ENCODE results near the gene ARF6. TPM values are rescaled to one million over a fixed set of nuclear protein-coding genes. Genes with fewer than 3 reads are reported as not detected.
"Not testable (repeated sequence)": the region's sequence is repeated elsewhere in the genome, so short reads cannot be mapped to it uniquely, and the experiment has no call there.

The ARF6 gene
- polyA plus RNA-seq, 1 of the 3 experiments (the other 2 are of a cell fraction): 45.2 TPM

DNA sequence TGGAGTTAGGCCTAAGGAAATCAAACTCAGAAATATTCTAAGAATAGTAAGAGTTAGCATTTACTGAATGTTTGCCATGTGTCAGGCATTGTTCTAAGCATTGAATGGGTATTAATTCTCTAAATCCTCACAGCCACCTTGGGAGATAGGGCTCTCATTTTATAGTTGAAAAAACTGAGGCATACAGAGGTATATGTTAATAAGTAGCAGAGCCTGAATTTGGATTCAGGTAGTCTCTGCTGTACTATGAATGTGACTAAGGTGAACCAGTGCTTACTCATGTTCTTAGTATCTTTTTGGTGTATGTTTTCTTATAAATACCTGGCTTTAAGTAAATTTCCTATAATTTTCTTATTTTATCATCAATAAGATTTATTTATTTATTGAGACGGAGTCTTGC is 8.1 kb downstream of the ARF6 start:
- H3K9me2 ChIP-seq: no peaks in the 10 kb centered on the region
- 85% methylated on average over 1 of the region's 1 CpG for WGBS (ENCODE audit: low lambda C conversion rate)
- peaks cover 11 to 30% of the 10 kb centered on the region in 2 experiments for H3K36me3 ChIP-seq (replicated peaks in 1 of 2; ENCODE audit: control insufficient read depth in 1 of 2, insufficient read depth in 2 of 2, low read length in 1 of 2)
- peaks cover 40% of the 10 kb centered on the region for H3F3A ChIP-seq (replicated peaks; ENCODE audit: insufficient read depth)
- H3K4me1 ChIP-seq (ENCODE audit: control insufficient read depth in 1 of 2, insufficient read depth in 2 of 2, low read depth in 1 of 2, low read length in 1 of 2): peaks cover under 1 to 20% of the 10 kb centered on the region in 2 experiments; a peak in 2 of 4 replicates
- no peak overlapping the region for H3K4me2 ChIP-seq
- H3K9ac ChIP-seq: no peak overlapping the region
- no peak overlapping the region for H2AFZ ChIP-seq (ENCODE audit: low read depth)
- H3K27me3 ChIP-seq (ENCODE audit: insufficient read depth): no peaks in the 10 kb centered on the region
- H3K79me2 ChIP-seq (ENCODE audit: insufficient read depth): peaks cover 61% of the 10 kb centered on the region
- H3K9me3 ChIP-seq: no peaks in the 10 kb centered on the region
- no peak for DNase-seq
- CTCF ChIA-PET: interaction anchor here (1.5 kb wide), 1 partner anchor 14 kb away, joined by 4 read pairs; no protein-coding TSS in a partner anchor
- POLR2A ChIA-PET: no interaction called here
- H3K27ac ChIP-seq (ENCODE audit: low read depth in 2 of 2, low read length in 1 of 2): no peak overlapping the region
- no peak for TF ChIP-seq FOXM1 (IDR thresholded peaks at IDR 0.05; ENCODE audit: low read depth)
- TF ChIP-seq SMC3 (IDR thresholded peaks at IDR 0.05; ENCODE audit: low read depth, low read length): no peak
- TF ChIP-seq, protein P1, sequence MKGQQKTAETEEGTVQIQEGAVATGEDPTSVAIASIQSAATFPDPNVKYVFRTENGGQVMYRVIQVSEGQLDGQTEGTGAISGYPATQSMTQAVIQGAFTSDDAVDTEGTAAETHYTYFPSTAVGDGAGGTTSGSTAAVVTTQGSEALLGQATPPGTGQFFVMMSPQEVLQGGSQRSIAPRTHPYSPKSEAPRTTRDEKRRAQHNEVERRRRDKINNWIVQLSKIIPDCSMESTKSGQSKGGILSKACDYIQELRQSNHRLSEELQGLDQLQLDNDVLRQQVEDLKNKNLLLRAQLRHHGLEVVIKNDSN (IDR thresholded peaks at IDR 0.05; ENCODE audit: borderline replicate concordance, low read depth): no peak
- TF ChIP-seq, protein P2, sequence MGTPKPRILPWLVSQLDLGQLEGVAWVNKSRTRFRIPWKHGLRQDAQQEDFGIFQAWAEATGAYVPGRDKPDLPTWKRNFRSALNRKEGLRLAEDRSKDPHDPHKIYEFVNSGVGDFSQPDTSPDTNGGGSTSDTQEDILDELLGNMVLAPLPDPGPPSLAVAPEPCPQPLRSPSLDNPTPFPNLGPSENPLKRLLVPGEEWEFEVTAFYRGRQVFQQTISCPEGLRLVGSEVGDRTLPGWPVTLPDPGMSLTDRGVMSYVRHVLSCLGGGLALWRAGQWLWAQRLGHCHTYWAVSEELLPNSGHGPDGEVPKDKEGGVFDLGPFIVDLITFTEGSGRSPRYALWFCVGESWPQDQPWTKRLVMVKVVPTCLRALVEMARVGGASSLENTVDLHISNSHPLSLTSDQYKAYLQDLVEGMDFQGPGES (IDR thresholded peaks at IDR 0.05; ENCODE audit: low read depth, low read length): no peak
- no peak for TF ChIP-seq MXI1 (IDR thresholded peaks at IDR 0.05; ENCODE audit: low read depth, low read length)
- no peak for TF ChIP-seq GATA2 (CRISPR knock-in tag; IDR thresholded peaks at IDR 0.05)
- no peak for TF ChIP-seq RCOR1 (IDR thresholded peaks at IDR 0.05; ENCODE audit: low read length)
- TF ChIP-seq TCF12 (IDR thresholded peaks at IDR 0.05): no peak
- TF ChIP-seq ELF1 (IDR thresholded peaks at IDR 0.05): no peak
- no peak for TF ChIP-seq RAD21 (IDR thresholded peaks at IDR 0.05; ENCODE audit: low read length)
- no peak for TF ChIP-seq FOXJ3 (CRISPR knock-in tag; IDR thresholded peaks at IDR 0.05)
- TF ChIP-seq SIN3A (IDR thresholded peaks at IDR 0.05; ENCODE audit: borderline replicate concordance, low read depth, low read length): no peak
- TF ChIP-seq GABPA (IDR thresholded peaks at IDR 0.05; ENCODE audit: low read depth): no peak
- TF ChIP-seq CHD2 (IDR thresholded peaks at IDR 0.05; ENCODE audit: low read length, partially characterized antibody): no peak
- no peak for TF ChIP-seq TAF1 (IDR thresholded peaks at IDR 0.05; ENCODE audit: borderline replicate concordance, low read depth, low read length)
- no peak for TF ChIP-seq EZH2phosphoT487 (IDR thresholded peaks at IDR 0.05; ENCODE audit: borderline replicate concordance, low read depth)
- peaks cover 15% of the 10 kb centered on the region for H4K20me1 ChIP-seq (ENCODE audit: insufficient read depth)
- no peak overlapping the region for H3K4me3 ChIP-seq (ENCODE audit: low read depth in 2 of 2, low read length in 1 of 2)

DNA sequence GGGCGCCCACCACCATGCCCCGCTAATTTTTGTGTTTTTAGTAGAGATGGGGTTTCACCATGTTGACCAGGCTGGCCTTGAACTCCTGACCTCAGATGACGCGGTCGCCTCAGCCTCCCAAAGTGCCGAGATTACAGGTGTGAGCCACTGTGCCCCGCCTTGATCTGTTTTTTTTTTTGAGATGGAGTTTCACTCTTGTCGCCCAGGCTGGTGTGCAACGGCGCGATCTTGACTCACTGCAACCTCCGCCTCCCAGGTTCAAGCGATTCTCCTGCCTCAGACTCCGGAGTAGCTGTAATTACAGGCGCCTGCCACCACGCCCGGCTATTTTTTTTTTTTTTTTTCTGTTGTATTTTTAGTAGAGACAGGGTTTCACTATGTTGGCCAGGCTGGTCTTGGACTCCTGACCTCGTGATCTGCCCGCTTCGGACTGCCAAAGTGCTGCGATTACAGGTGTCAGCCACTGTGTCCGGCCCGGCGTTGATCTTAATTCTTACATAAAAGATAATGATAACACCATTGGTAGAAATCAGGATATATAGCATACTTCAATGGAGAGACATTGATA is 9.9 kb downstream of the ARF6 start:
- H3K9me2 ChIP-seq; H3K9ac ChIP-seq; H3K27ac ChIP-seq (ENCODE audit: low read depth in 2 of 2, low read length in 1 of 2); POLR2A ChIA-PET; DNase-seq; H4K20me1 ChIP-seq (ENCODE audit: insufficient read depth); H3K9me3 ChIP-seq; H3K27me3 ChIP-seq (ENCODE audit: insufficient read depth); H3K4me3 ChIP-seq (ENCODE audit: low read depth in 2 of 2, low read length in 1 of 2); H3K4me2 ChIP-seq; H2AFZ ChIP-seq (ENCODE audit: low read depth): not testable (repeated sequence)
- Histone ChIP-seq H3K4me1 (ENCODE audit: control insufficient read depth in 1 of 2, insufficient read depth in 2 of 2, low read depth in 1 of 2, low read length in 1 of 2) (peaks cover 0 to 27% of the 10 kb centered on the region in 2 experiments; a peak in 3 of 4 replicates), H3K36me3 (replicated peaks in 1 of 2; ENCODE audit: control insufficient read depth in 1 of 2, insufficient read depth in 2 of 2, low read length in 1 of 2) (peaks cover 2 to 12% of the 10 kb centered on the region in 2 experiments), H3K79me2 (ENCODE audit: insufficient read depth) (peaks cover 43% of the 10 kb centered on the region), H3F3A (replicated peaks; ENCODE audit: insufficient read depth) (peaks cover 44% of the 10 kb centered on the region)
- CTCF ChIA-PET: interaction anchor here (0.7 to 1.5 kb wide), 3 partner anchors 12 to 316 kb away, joined by 3 to 5 read pairs (median 4); no protein-coding TSS in a partner anchor
- WGBS (ENCODE audit: low lambda C conversion rate): 77% methylated on average over 23 of the region's 24 CpGs
